ENCODE results near the gene MARCHF5. TPM values are rescaled to one million over a fixed set of nuclear protein-coding genes. Genes with fewer than 3 reads are reported as not detected.

MARCHF5 gene
- total RNA-seq: 10 to 100 TPM; 25.6 to 26.5 TPM

DNA sequence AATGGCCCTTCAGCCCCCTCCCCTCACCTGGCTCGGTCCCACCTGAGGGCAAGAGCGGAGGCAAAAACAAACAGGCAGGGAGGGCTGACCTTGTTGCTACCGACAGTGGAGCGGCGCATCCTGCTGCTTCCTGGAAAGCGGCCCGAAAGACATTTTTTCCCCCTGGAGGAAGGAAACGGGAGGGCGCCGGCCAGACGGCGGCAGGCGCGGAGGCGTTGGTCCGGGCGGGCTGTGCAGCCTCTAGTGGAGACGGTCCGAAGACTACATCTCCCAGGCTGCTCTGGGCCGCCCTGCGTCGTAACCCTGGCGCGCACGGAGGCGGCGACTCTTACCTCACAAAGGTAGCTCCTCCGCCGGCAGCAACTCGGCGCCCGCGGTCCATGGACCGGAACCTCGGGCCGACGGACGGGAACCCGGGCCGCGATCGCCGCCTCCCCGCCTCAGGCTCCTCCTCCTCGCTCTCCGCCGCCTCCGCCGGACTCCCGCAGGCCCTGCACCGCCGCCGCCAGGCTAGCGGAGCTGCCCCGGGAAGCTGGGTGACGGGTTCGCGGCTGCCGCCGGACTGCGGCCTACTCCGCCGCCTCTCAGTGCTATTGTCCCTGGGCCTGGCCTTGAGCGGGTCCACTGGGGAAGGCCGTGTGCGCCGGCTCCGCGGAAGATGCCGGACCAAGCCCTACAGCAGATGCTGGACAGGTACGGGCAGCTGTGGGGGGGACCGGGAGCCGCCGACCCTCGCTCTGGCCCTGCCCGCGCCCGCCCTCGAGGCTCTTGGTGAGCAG, at the start of gene MARCHF5, which contains the start of gene CPEB3:
Gene MARCHF5, plus strand, starts transcription at position 331 of the 779 bp plus-strand sequence. Its CDS starts 328 bp downstream, at position 659.
Gene CPEB3, minus strand, starts transcription at position 242 of the 779 bp plus-strand sequence. CDS start 50,728 bp downstream, outside the sequence.
- DNase-seq: peak; percentile 95
- H3K4me1 Mint-ChIP-seq: peaks cover 28% of the 10 kb centered on the region
- peak within 1 kb of the TSS; percentile 91 for H3K27ac Mint-ChIP-seq
- H3K36me3 Mint-ChIP-seq: peaks cover 14% of the 10 kb centered on the region
- H3K9me3 Mint-ChIP-seq: no peaks in the 10 kb centered on the region
- no peaks in the 10 kb centered on the region for H3K27me3 Mint-ChIP-seq
- peak within 1 kb of the TSS; percentile 96 for H3K4me3 Mint-ChIP-seq

GRCh38 chr10:92241501-92241900, 49.5 kb upstream of the MARCHF5 start:
- Mint-ChIP-seq H3K4me3 (peak overlapping the region; percentile 78), H3K27ac (no peak overlapping the region), H3K36me3 (peaks cover 7% of the 10 kb centered on the region), H3K27me3 (peaks cover 6% of the 10 kb centered on the region), H3K4me1 (peaks cover 20% of the 10 kb centered on the region), H3K9me3 (no peaks in the 10 kb centered on the region)
- no peak for DNase-seq

DNA sequence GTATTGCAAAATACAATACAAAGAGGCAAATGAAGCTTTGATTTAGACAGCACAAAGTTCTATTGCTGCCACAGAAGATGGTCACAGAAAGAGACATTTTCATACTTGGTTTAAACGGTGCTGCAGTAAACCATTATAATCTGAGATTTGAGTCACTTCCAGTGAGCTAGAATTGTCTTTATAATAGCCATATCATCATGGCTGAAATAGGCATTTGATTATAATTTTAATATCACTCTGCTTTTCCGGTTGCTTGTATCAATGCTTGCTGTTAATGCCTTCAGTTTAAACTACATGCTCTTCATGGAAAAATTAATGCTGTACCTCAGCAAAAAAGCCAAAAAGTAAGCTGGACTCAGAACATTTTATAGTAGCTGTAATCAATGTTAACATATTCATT, 48.6 kb upstream of the MARCHF5 start:
- H3K27ac Mint-ChIP-seq: no peak overlapping the region
- no peak for DNase-seq
- no peaks in the 10 kb centered on the region for H3K9me3 Mint-ChIP-seq
- no peak overlapping the region for H3K4me3 Mint-ChIP-seq
- peaks cover 20% of the 10 kb centered on the region for H3K4me1 Mint-ChIP-seq
- peaks cover 7% of the 10 kb centered on the region for H3K36me3 Mint-ChIP-seq
- H3K27me3 Mint-ChIP-seq: peaks cover 6% of the 10 kb centered on the region

DNA sequence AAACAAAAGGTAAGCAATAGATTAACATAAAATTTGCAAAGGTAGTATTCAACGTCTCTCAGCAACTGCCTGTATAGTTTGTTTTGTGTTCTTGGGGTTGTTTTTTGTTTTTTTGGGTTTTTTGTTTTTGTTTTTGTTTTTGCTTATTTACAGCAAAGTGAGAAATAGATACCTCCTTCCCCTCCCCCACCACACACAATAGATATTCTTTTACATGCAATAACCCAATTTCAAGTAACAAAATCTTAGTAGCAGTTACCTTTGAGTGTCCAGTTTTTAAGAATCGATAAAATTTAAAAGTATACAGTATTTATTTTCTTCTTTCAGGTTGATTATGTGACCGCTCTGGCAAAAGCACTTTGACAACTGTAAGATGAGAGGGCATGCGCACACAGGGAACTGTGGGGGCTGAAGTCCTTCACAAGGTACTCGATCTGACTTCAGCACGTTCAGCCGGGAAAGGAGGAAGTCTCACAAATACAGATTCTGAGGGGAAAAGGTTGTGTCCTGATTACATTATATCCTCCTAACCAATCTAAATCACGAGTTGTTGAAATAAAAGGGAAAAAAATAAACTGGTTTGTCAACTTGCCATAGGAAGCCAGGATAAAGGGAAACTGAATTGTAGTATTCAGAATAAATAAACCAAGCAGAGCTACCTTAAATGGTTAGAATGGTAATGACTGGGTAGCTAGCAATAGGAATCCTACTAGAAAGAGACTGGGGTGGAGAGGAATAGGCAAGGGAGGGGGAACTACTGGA, 47.9 kb upstream of the MARCHF5 start:
- Mint-ChIP-seq H3K27ac (no peak overlapping the region), H3K9me3 (no peaks in the 10 kb centered on the region), H3K36me3 (peaks cover 7% of the 10 kb centered on the region), H3K4me1 (peaks cover 18% of the 10 kb centered on the region), H3K4me3 (peak overlapping the region; percentile 40), H3K27me3 (peaks cover 6% of the 10 kb centered on the region)
- DNase-seq: peak; percentile 31

DNA sequence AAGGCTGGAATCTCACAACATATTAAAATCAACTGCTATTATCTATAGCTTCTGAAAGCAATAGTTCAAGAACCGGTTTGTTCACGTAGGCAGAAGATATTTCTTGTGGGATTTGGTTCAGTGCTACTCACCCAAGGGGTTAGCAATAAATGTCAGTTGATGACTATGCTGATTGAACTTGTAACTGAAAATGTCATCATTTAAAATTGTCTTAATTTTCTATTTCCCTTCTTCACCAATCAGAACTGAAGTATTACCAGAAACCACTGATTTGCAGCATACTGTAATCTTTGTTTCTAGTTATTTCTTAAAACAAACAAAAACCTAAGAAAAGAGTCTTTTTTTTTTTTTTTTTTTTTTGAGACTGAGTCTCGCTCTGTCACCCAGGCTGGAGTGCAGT, 46.2 kb upstream of the MARCHF5 start:
- peaks cover 10% of the 10 kb centered on the region for H3K4me1 Mint-ChIP-seq
- no peaks in the 10 kb centered on the region for H3K27me3 Mint-ChIP-seq
- DNase-seq: no peak
- H3K9me3 Mint-ChIP-seq: no peaks in the 10 kb centered on the region
- no peak overlapping the region for H3K4me3 Mint-ChIP-seq
- no peaks in the 10 kb centered on the region for H3K36me3 Mint-ChIP-seq
- no peak overlapping the region for H3K27ac Mint-ChIP-seq

DNA sequence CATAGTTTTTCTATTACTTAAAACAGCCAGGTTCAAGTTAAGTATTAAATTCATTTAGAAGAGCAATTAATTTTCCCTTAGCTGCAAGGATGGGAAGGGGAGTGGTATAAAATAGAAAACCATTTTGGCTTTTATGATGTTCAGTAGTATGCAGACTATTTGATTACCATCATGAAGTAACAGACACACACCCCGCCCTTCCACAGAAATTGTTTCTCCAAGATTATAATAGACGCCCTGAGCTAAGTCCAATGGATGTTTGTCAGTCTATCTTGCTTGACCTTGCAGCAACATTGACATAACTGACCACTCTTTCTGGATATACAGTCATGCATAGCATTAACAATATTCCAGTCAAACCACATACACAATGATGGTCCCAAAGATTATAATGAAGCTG, 42.4 kb upstream of the MARCHF5 start:
- no peak for DNase-seq
- Mint-ChIP-seq H3K9me3 (no peaks in the 10 kb centered on the region), H3K4me3 (no peak overlapping the region), H3K27me3 (no peaks in the 10 kb centered on the region), H3K27ac (no peak overlapping the region), H3K36me3 (no peaks in the 10 kb centered on the region), H3K4me1 (no peaks in the 10 kb centered on the region)

GRCh38 chr10:92263396-92263795, 27.6 kb upstream of the MARCHF5 start:
- Mint-ChIP-seq H3K9me3 (no peaks in the 10 kb centered on the region), H3K27ac (no peak overlapping the region), H3K27me3 (no peaks in the 10 kb centered on the region), H3K4me3 (no peak overlapping the region), H3K36me3 (no peaks in the 10 kb centered on the region), H3K4me1 (peaks cover 12% of the 10 kb centered on the region)
- no peak for DNase-seq

GRCh38 chr10:92264249-92264648, 26.7 kb upstream of the MARCHF5 start:
- Mint-ChIP-seq H3K4me1 (peaks cover 12% of the 10 kb centered on the region), H3K36me3 (no peaks in the 10 kb centered on the region), H3K27ac (no peak overlapping the region), H3K4me3 (no peak overlapping the region), H3K9me3 (no peaks in the 10 kb centered on the region), H3K27me3 (no peaks in the 10 kb centered on the region)
- no peak for DNase-seq

DNA sequence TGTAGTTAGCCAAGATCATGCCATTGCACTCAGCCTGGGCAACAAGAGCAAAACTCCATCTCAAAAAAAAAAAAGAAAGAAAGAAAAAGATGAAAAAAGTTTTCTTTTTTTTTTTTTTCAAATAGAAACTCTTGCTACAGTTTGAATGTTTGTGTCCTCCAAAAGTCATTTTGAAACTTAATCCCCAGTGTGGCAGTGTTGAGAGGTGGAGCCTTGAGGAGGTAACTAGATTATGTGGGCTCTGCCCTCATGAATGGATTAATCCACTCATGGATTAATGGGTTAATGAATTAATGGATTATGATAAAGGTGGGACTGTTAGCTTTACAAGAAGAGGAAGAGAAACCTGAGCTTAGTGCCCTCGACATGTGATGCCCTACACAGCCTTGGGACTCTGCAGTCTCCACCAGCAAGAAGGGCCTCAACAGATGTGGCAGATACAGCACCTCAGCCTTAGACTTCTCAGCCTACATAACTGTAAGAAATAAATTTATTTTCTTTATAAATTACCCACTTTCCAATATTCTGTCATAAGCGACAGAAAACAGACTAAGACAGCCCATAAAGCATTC, 25.2 kb upstream of the MARCHF5 start:
- Mint-ChIP-seq H3K9me3 (no peaks in the 10 kb centered on the region), H3K27me3 (no peaks in the 10 kb centered on the region), H3K4me1 (peaks cover 12% of the 10 kb centered on the region), H3K27ac (no peak overlapping the region), H3K36me3 (no peaks in the 10 kb centered on the region), H3K4me3 (no peak overlapping the region)
- no peak for DNase-seq

GRCh38 chr10:92267343-92267742, 23.6 kb upstream of the MARCHF5 start:
- no peak for DNase-seq
- Mint-ChIP-seq H3K9me3 (no peaks in the 10 kb centered on the region), H3K27ac (peak overlapping the region; percentile 1), H3K4me1 (peaks cover 12% of the 10 kb centered on the region), H3K4me3 (no peak overlapping the region), H3K27me3 (no peaks in the 10 kb centered on the region), H3K36me3 (no peaks in the 10 kb centered on the region)

- H3K27ac Mint-ChIP-seq: no peak overlapping the region
- no peaks in the 10 kb centered on the region for H3K36me3 Mint-ChIP-seq
Measured at GRCh38 chr10:92268748-92269147, 22.2 kb upstream of the MARCHF5 start.

GRCh38 chr10:92274071-92274470, 16.9 kb upstream of the MARCHF5 start:
- Mint-ChIP-seq H3K27ac (no peak overlapping the region), H3K36me3 (peaks cover 1% of the 10 kb centered on the region), H3K4me3 (no peak overlapping the region), H3K9me3 (no peaks in the 10 kb centered on the region), H3K27me3 (no peaks in the 10 kb centered on the region), H3K4me1 (no peaks in the 10 kb centered on the region)
- DNase-seq: no peak

More at GRCh38 chr10:92268748-92269147, 22.2 kb upstream of the MARCHF5 start:
- Mint-ChIP-seq H3K27me3 (no peaks in the 10 kb centered on the region), H3K9me3 (no peaks in the 10 kb centered on the region), H3K4me3 (no peak overlapping the region), H3K4me1 (peaks cover 12% of the 10 kb centered on the region)
- DNase-seq: no peak

DNA sequence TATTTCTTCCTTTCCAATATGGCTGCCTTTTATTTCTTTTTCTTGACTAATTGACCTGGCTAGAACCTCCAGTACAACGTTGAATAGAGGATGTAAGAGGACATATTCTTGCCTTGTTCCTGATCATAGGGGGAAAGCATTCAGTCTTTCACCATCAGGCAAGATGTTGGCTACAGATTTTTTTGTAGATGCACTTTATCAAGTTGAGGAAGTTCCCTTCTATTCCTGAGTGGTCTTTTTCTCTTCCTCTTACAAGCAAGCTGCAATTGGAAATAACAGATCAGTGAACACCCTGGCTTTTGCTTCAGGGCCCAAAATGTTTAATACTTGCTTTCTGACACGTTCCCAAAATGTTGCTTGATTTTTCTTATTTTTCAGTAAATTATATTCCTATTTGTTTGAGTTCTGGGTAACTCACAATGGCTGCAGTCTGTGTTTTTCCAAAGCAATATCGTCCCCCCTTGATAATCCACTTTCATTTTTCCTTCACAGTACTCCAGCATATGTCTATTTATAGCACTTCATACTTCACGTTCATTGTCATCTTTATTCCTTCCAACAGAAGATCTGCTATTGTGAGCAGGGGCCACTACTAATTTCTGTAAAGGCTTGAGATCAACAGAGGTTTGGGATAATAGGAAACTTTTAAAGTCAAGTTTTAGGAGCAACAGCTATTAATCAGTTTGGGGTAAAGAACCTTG, 11.8 kb upstream of the MARCHF5 start:
- Mint-ChIP-seq H3K9me3 (peaks cover 1% of the 10 kb centered on the region), H3K4me1 (peaks cover 2% of the 10 kb centered on the region), H3K36me3 (peaks cover 1% of the 10 kb centered on the region), H3K27ac (no peak overlapping the region), H3K27me3 (no peaks in the 10 kb centered on the region), H3K4me3 (no peak overlapping the region)
- DNase-seq: no peak

- Mint-ChIP-seq H3K27ac (peak overlapping the region; percentile 61), H3K4me3 (no peak overlapping the region), H3K36me3 (no peaks in the 10 kb centered on the region), H3K27me3 (no peaks in the 10 kb centered on the region), H3K4me1 (peaks cover 11% of the 10 kb centered on the region), H3K9me3 (peaks cover 1% of the 10 kb centered on the region)
- no peak for DNase-seq
Measured at GRCh38 chr10:92284112-92284704, 6.8 kb upstream of the MARCHF5 start.

Data from activated naive CD8-positive, alpha-beta T cell treated with anti-CD3 and anti-CD28 coated beads for 36 hours (primary cell).